ENCODE results near the gene OPN1MW3. TPM values are rescaled to one million over a fixed set of nuclear protein-coding genes. Genes with fewer than 3 reads are reported as not detected.
"Not testable (repeated sequence)": the region's sequence is repeated elsewhere in the genome, so short reads cannot be mapped to it uniquely, and the experiment has no call there.

Gene OPN1MW3
- total and polyA plus RNA-seq, 11 donors, result not detected

DNA sequence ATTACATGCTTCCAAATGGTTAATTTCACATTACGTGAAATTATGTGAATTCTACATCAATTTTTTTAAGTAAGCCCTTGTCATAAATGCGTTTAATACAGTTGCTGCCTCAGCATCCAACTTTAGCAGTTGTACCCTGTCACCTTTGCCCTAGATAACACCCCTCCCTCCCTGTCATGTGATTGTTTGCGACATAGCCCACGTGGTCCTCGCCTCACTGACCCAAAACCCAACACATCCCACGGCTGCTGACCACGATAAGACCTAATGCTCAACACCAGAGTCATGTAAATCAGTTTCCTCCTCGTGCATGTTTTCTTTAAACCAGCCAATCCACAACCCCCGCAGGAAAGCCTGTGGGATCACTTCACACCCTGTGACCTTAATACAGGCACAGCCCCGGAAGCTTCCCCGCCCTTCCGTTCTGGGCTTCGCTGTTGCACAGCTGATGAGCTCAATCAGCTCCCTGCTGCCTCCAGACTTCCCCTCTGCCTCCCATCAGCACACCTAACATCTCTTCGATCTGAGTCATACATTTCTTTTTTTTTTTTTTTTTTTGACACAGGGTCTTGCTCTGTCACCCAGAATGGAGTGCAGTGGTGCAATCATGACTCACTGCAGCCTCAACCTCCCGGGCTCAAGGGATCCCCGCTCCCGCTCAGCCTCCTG, 9.9 kb upstream of the OPN1MW3 start:
- H3K27me3 ChIP-seq; H3K36me3 ChIP-seq; H3K27ac ChIP-seq; H3K4me3 ChIP-seq; H3K4me1 ChIP-seq; H3K9me3 ChIP-seq; intact Hi-C loops (cut with DNase I); DNase-seq: not testable (repeated sequence)
- 57 to 71% methylated on average over 4 to 5 of the region's 17 CpGs; no CpG with 5 or more reads in 2 of the 4 donors for WGBS, 4 donors
- ATAC-seq, result peak; percentile 92 to 98 (median 96)

DNA sequence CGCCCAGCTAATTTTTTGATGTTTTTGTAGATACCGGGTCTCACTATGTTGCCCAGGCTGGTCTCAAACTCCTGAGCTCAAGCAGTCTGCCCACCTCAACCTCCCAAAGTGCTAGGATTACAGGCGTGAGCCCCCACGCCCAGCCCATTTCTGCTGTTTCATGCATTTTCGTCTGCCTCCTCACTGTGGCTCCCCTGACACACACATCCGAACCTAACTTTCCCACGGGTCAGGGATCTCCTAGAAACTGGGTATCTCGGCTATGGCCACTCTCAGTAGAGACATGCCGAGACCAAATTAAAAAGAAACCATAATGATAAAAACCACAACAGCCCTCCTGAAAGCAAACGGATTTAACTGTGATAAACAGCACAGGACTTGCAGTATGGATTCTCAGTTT, 9.3 kb upstream of the OPN1MW3 start:
- H3K9me3 ChIP-seq; H3K4me3 ChIP-seq; H3K36me3 ChIP-seq; DNase-seq; H3K27ac ChIP-seq; H3K27me3 ChIP-seq; H3K4me1 ChIP-seq; intact Hi-C loops (cut with DNase I); ATAC-seq: not testable (repeated sequence)
- no CpG with 5 or more reads among the region's 10 CpGs for WGBS, 4 donors

DNA sequence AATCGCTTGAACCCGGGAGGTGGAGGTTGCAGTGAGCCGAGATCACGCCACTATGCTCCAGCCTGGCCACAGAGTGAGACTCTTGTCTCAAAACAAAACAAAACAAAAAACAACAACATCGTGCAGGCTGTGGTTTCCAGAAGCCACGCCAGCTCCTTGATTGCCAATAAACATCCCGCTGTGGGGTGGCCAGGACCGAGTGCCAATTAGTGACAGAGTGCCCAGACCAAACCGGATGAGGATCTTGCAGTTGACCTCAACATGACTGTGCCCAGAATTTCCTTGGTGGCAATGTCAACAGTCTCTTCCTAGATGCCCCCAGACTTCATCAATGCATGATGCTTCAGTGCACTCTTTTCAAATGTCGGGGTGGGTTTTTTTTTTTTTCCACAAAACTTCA, 1.3 kb downstream of the OPN1MW3 start:
- H3K27me3 ChIP-seq; H3K36me3 ChIP-seq; ATAC-seq; intact Hi-C loops (cut with DNase I); DNase-seq; H3K4me3 ChIP-seq; H3K4me1 ChIP-seq; H3K9me3 ChIP-seq; H3K27ac ChIP-seq: not testable (repeated sequence)
- WGBS, 4 donors, result no CpG with 5 or more reads among the region's 10 CpGs

DNA sequence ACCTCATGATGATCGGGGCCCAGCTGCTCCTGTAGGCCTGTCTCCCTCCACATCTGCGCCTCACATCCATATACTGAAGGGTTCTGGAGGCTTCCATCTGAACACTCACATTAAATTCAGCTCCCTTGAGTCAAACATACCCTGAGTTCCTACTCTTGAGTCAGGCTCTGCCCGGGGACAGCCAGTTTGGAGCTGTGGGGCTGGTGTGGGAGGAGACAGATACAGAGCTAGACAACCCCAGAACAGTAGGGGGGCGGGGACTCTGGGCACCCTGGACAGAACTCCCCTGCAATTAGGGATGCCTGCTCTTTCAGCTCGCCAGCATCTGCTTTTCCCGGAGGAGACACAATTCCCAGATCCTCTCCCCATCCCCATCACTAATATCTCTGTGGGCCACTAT, 5.7 kb downstream of the OPN1MW3 start:
- H3K27me3 ChIP-seq; H3K27ac ChIP-seq; H3K4me3 ChIP-seq; H3K36me3 ChIP-seq; ATAC-seq; intact Hi-C loops (cut with DNase I); H3K9me3 ChIP-seq; DNase-seq; H3K4me1 ChIP-seq: not testable (repeated sequence)
- WGBS, 4 donors, result no CpG with 5 or more reads among the region's 6 CpGs

DNA sequence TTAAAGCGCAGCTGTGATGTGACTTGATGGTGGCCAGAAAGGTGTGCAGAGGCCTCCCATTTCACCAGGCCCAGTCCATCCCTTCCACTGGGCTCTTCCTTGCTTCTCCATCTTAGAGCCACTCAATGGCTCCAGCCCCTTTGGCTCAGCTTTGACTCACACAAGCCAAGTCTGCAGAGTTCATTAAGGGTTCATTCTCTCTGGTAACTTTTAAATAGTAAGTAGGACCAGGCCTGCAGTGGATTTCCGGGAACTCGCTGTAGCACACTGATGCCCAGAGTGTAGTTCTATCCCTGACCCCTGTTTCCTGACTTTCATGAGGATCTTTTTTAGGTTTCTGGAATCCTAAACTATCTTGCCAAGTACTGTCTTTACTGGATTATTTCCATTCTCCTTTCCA, 11.9 kb downstream of the OPN1MW3 start:
- H3K4me1 ChIP-seq; H3K27ac ChIP-seq; H3K9me3 ChIP-seq; intact Hi-C loops (cut with DNase I); H3K27me3 ChIP-seq; DNase-seq; H3K4me3 ChIP-seq; H3K36me3 ChIP-seq: not testable (repeated sequence)
- ATAC-seq, result peak; percentile 51 to 85 (median 66)
- WGBS, 4 donors, result no CpG with 5 or more reads among the region's 3 CpGs

DNA sequence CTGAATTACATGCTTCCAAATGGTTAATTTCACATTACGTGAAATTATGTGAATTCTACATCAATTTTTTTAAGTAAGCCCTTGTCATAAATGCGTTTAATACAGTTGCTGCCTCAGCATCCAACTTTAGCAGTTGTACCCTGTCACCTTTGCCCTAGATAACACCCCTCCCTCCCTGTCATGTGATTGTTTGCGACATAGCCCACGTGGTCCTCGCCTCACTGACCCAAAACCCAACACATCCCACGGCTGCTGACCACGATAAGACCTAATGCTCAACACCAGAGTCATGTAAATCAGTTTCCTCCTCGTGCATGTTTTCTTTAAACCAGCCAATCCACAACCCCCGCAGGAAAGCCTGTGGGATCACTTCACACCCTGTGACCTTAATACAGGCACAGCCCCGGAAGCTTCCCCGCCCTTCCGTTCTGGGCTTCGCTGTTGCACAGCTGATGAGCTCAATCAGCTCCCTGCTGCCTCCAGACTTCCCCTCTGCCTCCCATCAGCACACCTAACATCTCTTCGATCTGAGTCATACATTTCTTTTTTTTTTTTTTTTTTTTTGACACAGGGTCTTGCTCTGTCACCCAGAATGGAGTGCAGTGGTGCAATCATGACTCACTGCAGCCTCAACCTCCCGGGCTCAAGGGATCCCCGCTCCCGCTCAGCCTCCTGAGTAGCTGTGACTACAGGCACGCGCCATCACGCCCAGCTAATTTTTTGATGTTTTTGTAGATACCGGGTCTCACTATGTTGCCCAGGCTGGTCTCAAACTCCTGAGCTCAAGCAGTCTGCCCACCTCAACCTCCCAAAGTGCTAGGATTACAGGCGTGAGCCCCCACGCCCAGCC, 27.3 kb downstream of the OPN1MW3 start:
- intact Hi-C loops (cut with DNase I); DNase-seq: not testable (repeated sequence)
- WGBS, 4 donors, result no CpG with 5 or more reads among the region's 23 CpGs

DNA sequence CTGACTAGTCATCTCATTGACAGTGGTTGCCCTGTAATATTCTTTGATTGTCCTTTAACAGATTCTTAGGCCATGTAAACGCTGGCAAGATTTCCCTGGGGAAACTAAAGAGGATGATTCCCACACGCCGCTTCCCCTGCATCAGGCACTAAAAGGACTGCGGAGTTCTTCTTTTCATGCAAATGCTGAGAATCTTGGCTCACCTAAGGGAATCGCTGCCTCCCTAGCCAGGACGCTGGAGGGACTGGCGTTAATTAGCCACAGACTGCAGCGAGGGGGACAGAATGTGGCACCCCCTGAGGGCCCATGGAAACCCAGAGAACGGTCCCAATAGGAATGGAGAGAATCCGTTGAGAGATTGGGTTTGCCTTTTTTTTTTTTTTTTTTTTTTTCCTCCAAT, 29.0 kb downstream of the OPN1MW3 start:
- ATAC-seq; H3K27me3 ChIP-seq; intact Hi-C loops (cut with DNase I); H3K9me3 ChIP-seq; DNase-seq; H3K4me3 ChIP-seq; H3K4me1 ChIP-seq; H3K36me3 ChIP-seq; H3K27ac ChIP-seq: not testable (repeated sequence)
- no CpG with 5 or more reads among the region's 10 CpGs for WGBS, 4 donors

More for the DNA sequence above, 27.3 kb downstream of the OPN1MW3 start:
- not testable (repeated sequence) for H3K4me3 ChIP-seq, H3K36me3 ChIP-seq, H3K27me3 ChIP-seq, H3K9me3 ChIP-seq, H3K27ac ChIP-seq, H3K4me1 ChIP-seq
- ATAC-seq, result peak; percentile 93 to 97 (median 96)

All from heart left ventricle (tissue), 16 donors.